ENCODE measurements around the gene LGR5. TPM values are rescaled to one million over a fixed set of nuclear protein-coding genes. Genes with fewer than 3 reads are reported as not detected.

LGR5 gene
- total RNA-seq, 2 donors from 2014 or later = 0.64 to 0.91 TPM

- WGBS = 84% methylated on average over 3 of the region's 3 CpGs
Observed at GRCh38 chr12:71536939-71537622, 97.5 kb downstream of the LGR5 start.

GRCh38 chr12:71538807-71539206 is 99.2 kb downstream of the LGR5 start:
- TF ChIP-seq POLR2AphosphoS5 (IDR thresholded peaks at IDR 0.05) (no peak), POLR2A (IDR thresholded peaks at IDR 0.05) (no peak), CTCF (IDR thresholded peaks at IDR 0.05) (no peak)
- DNase-seq (ENCODE audit: low spot score) = no peak
- Histone ChIP-seq H3K4me1 (replicated peaks) (no peaks in the 10 kb centered on the region), H3K27me3 (replicated peaks; ENCODE audit: insufficient read depth) (no peaks in the 10 kb centered on the region), H3K9me3 (no peaks in the 10 kb centered on the region), H3K36me3 (no peaks in the 10 kb centered on the region), H3K27ac (no peak overlapping the region), H3K4me3 (no peak overlapping the region)
- WGBS = 85% methylated on average over 3 of the region's 3 CpGs
- intact Hi-C loops (cut with DNase I) = no loop called here

More at GRCh38 chr12:71536939-71537622, 97.5 kb downstream of the LGR5 start:
- TF ChIP-seq POLR2AphosphoS5 (IDR thresholded peaks at IDR 0.05) = no peak
- no peak for TF ChIP-seq POLR2A (IDR thresholded peaks at IDR 0.05)
- no peak for TF ChIP-seq CTCF (IDR thresholded peaks at IDR 0.05)
- H3K27me3 ChIP-seq (replicated peaks; ENCODE audit: insufficient read depth) = no peaks in the 10 kb centered on the region
- H3K36me3 ChIP-seq = no peaks in the 10 kb centered on the region
- H3K4me1 ChIP-seq (replicated peaks) = no peaks in the 10 kb centered on the region
- intact Hi-C loops (cut with DNase I) = no loop called here
- no peaks in the 10 kb centered on the region for H3K9me3 ChIP-seq
- H3K27ac ChIP-seq = no peak overlapping the region
- DNase-seq (ENCODE audit: low spot score) = no peak
- H3K4me3 ChIP-seq = no peak overlapping the region

- Histone ChIP-seq H3K4me3 (no peak overlapping the region), H3K27me3 (replicated peaks; ENCODE audit: insufficient read depth) (no peaks in the 10 kb centered on the region), H3K27ac (no peak overlapping the region), H3K9me3 (no peaks in the 10 kb centered on the region), H3K4me1 (replicated peaks) (no peaks in the 10 kb centered on the region), H3K36me3 (no peaks in the 10 kb centered on the region)
- intact Hi-C loops (cut with DNase I) = no loop called here
- 92% methylated on average over 1 of the region's 1 CpG for WGBS
- DNase-seq (ENCODE audit: low spot score) = no peak
- TF ChIP-seq CTCF (IDR thresholded peaks at IDR 0.05) (no peak), POLR2A (IDR thresholded peaks at IDR 0.05) (no peak), POLR2AphosphoS5 (IDR thresholded peaks at IDR 0.05) (no peak)
Observed at GRCh38 chr12:71541583-71541982, 102.0 kb downstream of the LGR5 start.

GRCh38 chr12:71546322-71546861 is 106.8 kb downstream of the LGR5 start:
- intact Hi-C loops (cut with DNase I) = no loop called here
- no peak for DNase-seq (ENCODE audit: low spot score)
- H3K4me3 ChIP-seq = no peak overlapping the region
- H3K9me3 ChIP-seq = no peaks in the 10 kb centered on the region
- H3K36me3 ChIP-seq = no peaks in the 10 kb centered on the region
- H3K4me1 ChIP-seq (replicated peaks) = no peaks in the 10 kb centered on the region
- 88% methylated on average over 2 of the region's 2 CpGs for WGBS
- no peaks in the 10 kb centered on the region for H3K27me3 ChIP-seq (replicated peaks; ENCODE audit: insufficient read depth)
- no peak overlapping the region for H3K27ac ChIP-seq
- TF ChIP-seq POLR2A (IDR thresholded peaks at IDR 0.05) (no peak), CTCF (IDR thresholded peaks at IDR 0.05) (no peak), POLR2AphosphoS5 (IDR thresholded peaks at IDR 0.05) (no peak)

- intact Hi-C loops (cut with DNase I) = no loop called here
- 65% methylated on average over 3 of the region's 3 CpGs for WGBS
- no peaks in the 10 kb centered on the region for H3K4me1 ChIP-seq (replicated peaks)
- no peaks in the 10 kb centered on the region for H3K36me3 ChIP-seq
- H3K27ac ChIP-seq = no peak overlapping the region
- H3K27me3 ChIP-seq (replicated peaks; ENCODE audit: insufficient read depth) = no peaks in the 10 kb centered on the region
- TF ChIP-seq POLR2A (IDR thresholded peaks at IDR 0.05) = no peak
- no peak for TF ChIP-seq POLR2AphosphoS5 (IDR thresholded peaks at IDR 0.05)
- no peak for TF ChIP-seq CTCF (IDR thresholded peaks at IDR 0.05)
- no peaks in the 10 kb centered on the region for H3K9me3 ChIP-seq
- no peak overlapping the region for H3K4me3 ChIP-seq
- no peak for DNase-seq (ENCODE audit: low spot score)
Observed at GRCh38 chr12:71548893-71549292, 109.3 kb downstream of the LGR5 start.
